AG04450 (cell line): ENCODE data around the gene SURF1. TPM values are rescaled to one million over a fixed set of nuclear protein-coding genes. Genes with fewer than 3 reads are reported as not detected.

ENCODE experiments used
- CTCF ChIA-PET: fragments of 300-600, 350-600 bp; formaldehyde crosslinking; extraction: SDS; loops from one replicate; lab custom pipeline; 2022; ENCODE audit warnings: antibody characterized with exemption, inconsistent platforms; lab: Charles Lee
- POLR2A ChIA-PET: fragments of 350-600 bp; formaldehyde crosslinking; extraction: SDS; loops from one replicate; lab custom pipeline; 2021; ENCODE audit warnings: antibody characterized with exemption, inconsistent platforms; lab: Yijun Ruan, JAX
- DNase-seq: peaks from one replicate; pipeline ENCODE4 v3.0.0-alpha.2; 2011; ENCODE audit warnings: low read depth, low spot score
- H3K27ac ChIP-seq: one replicate; pipeline ENCODE4 v1.5.1; 2012; ENCODE audit warnings: low read depth, low read length, control low read depth
- H3K27me3 ChIP-seq: one replicate; pipeline ENCODE4 v1.6.0; 2012; ENCODE audit warnings: low read length; ENCODE audit not compliant: control insufficient read depth, insufficient read depth
- H3K4me3 ChIP-seq: 2 replicates; pipeline ENCODE4 v1.5.1; 2011; ENCODE audit warnings: mild to moderate bottlenecking, low read depth, low read length, control low read depth
- H3K9me3 ChIP-seq: 2 replicates; pipeline ENCODE4 v1.5.1; 2012; ENCODE audit warnings: low read length; ENCODE audit not compliant: control insufficient read depth, insufficient read depth
- CTCF ChIP-seq: IDR thresholded peaks from 2 replicates; pipeline ENCODE4 v1.5.1; 2011; ENCODE audit warnings: low read depth, low read length, control low read depth, inconsistent platforms
- polyA plus RNA-seq: library from polyadenylated mRNA; depleted of rRNA; stranded (reverse); fragments of >200 nt; gene quantifications from 2 replicates; pipeline ENCODE4 v1.2.3, GENCODE V29; 2011; rRNA removed
- small RNA-seq: library from RNA; depleted of rRNA; stranded (forward); fragments of <200 nt; gene quantifications from one replicate; pipeline ENCODE3, GENCODE V24; 2012; ENCODE audit warnings: low read depth; ENCODE audit not compliant: insufficient read length

SURF1 gene
- polyA plus RNA-seq, 1 experiment = 28.2 TPM

DNA sequence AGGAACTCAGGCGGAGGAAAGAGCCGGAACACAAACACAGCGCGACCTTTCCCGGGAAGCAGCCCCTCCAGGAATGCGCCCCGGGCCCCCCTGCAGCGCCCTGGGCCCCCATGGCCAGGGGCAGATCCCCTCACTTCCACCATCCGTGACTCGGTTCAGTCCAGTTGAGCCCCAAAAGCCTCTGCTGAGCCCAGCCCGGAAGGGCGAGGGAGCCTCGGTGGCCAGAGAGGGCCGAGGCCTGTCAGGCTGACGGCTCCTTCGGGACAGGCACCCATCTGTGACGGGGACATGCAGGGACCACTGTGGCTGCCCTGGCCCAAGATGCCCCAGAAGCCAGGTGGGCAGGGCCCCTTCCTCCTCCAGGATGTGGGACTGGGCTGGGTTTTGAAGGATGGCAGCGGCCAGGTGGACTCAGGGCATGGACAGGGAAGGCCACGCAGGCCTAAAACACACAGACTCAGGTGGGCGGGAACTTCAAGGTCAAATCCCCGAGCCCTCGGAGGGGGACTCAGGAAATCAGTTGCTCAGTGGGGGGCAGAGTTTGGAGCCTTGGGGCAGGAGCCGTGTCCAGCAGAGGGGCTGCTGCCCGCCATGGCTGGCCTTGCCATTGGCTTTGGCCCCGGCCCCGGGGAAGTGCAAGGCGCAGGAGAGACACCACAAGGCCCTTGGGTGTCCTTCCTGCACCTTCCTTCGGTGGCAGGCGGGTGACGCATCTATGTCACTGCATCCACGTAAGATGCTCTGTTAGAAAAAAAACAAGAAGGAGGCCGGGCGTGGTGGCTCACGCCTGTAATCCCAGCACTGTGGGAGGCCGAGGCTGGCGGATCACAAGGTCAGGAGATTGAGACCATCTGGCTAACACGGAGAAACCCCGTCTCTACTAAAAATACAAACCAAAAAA is 51.6 kb downstream of the SURF1 start:
- Histone ChIP-seq H3K27ac (no peak overlapping the region), H3K9me3 (no peaks in the 10 kb centered on the region; the same call in 1 of the 2 replicates), H3K27me3 (peaks cover 13% of the 10 kb centered on the region), H3K4me3 (no peak overlapping the region)
- ChIA-PET POLR2A (no interaction called here), CTCF (no interaction called here)
- no peak for TF ChIP-seq CTCF
- DNase-seq = no peak

DNA sequence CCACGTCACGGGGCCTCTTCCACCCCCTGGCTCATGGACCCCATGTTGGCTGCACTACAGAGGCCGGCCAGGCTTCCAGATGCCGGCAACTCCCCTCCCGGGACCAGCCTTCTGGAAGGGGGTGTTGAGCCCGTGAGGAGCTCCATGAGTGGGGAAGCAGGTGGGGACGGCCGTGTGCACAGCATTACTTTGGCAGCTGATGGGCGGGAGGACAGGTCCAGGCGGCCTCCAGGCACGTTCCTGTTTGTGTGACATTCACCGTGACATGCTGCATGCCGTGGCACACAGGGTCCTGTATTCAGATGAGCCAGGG is 52.2 kb downstream of the SURF1 start:
- DNase-seq = no peak
- Histone ChIP-seq H3K4me3 (no peak overlapping the region), H3K9me3 (no peaks in the 10 kb centered on the region; the same call in 1 of the 2 replicates), H3K27ac (no peak overlapping the region), H3K27me3 (peaks cover 15% of the 10 kb centered on the region)
- CTCF ChIA-PET = no interaction called here
- TF ChIP-seq CTCF = no peak
- POLR2A ChIA-PET = no interaction called here

- Histone ChIP-seq H3K27ac (no peak overlapping the region), H3K27me3 (peaks cover 15% of the 10 kb centered on the region), H3K9me3 (no peaks in the 10 kb centered on the region; the same call in 1 of the 2 replicates), H3K4me3 (no peak overlapping the region)
- POLR2A ChIA-PET = no interaction called here
- CTCF ChIA-PET = no interaction called here
- TF ChIP-seq CTCF = no peak
- DNase-seq = no peak
Observed at GRCh38 chr9:133303266-133304157, 52.8 kb downstream of the SURF1 start.

Small RNA genes within 50 kb of the gene (small RNA-seq; reads per million reads assigned to genes)
- gene RF00019 = not detected
- not detected for gene SNORD24
- not detected for gene SNORD36A
- not detected for gene SNORD36B
- gene SNORD36C = not detected

Other genes with a start within 250 kb of the SURF1 start
- 19.1 and 25.4 TPM in 2 replicates for gene RALGDS, start 235.2 kb downstream of the SURF1 start, polyA plus RNA-seq
- gene GBGT1, start 192.6 kb downstream of the SURF1 start, polyA plus RNA-seq = 3.5 TPM in 2 replicates
- gene OBP2B, start 147.2 kb downstream of the SURF1 start, polyA plus RNA-seq = not detected in 2 replicates
- gene ABO, start 81.3 kb downstream of the SURF1 start, polyA plus RNA-seq = not detected in 2 replicates
- 6.2 and 8.5 TPM in 2 replicates for gene SURF6, start 20.3 kb downstream of the SURF1 start, polyA plus RNA-seq
- gene MED22, start 8.4 kb downstream of the SURF1 start, polyA plus RNA-seq = 14.1 and 20.2 TPM in 2 replicates
- gene RPL7A, start 8.3 kb downstream of the SURF1 start, polyA plus RNA-seq = 2,708 and 3,305 TPM in 2 replicates
- gene SURF2, start 63 bp upstream of the SURF1 start, polyA plus RNA-seq = 9.9 and 11.4 TPM in 2 replicates
- 293 and 296 TPM in 2 replicates for gene SURF4, start 19.6 kb upstream of the SURF1 start, polyA plus RNA-seq
- gene STKLD1, start 19.9 kb upstream of the SURF1 start, polyA plus RNA-seq = 0.95 and 1.4 TPM in 2 replicates
- gene REXO4, start 61.5 kb upstream of the SURF1 start, polyA plus RNA-seq = 19.4 and 21.0 TPM in 2 replicates
- gene ADAMTS13, start 65.9 kb upstream of the SURF1 start, polyA plus RNA-seq = 0.86 and 0.94 TPM in 2 replicates
- 9.2 and 10.3 TPM in 2 replicates for gene CACFD1, start 103.5 kb upstream of the SURF1 start, polyA plus RNA-seq
- gene SLC2A6, start 122.6 kb upstream of the SURF1 start, polyA plus RNA-seq = 1.7 and 2.3 TPM in 2 replicates
- gene MYMK, start 168.5 kb upstream of the SURF1 start, polyA plus RNA-seq = not detected in 2 replicates
- gene ADAMTSL2, start 178.2 kb upstream of the SURF1 start, polyA plus RNA-seq = not detected in 2 replicates